Subcutaneous adipose tissue (tissue), 4 donors: ENCODE results near the gene ZNF780B. TPM values are rescaled to one million over a fixed set of nuclear protein-coding genes. Genes with fewer than 3 reads are reported as not detected.

Experiments used
- total RNA-seq, 4 donors: library from RNA; depleted of rRNA; stranded (reverse); fragments of >200 nt; gene quantifications; one replicate each; pipeline ENCODE4 v1.1.0, GENCODE V29; 2016
- TF ChIP-seq, protein P1 (sequence below): fragments of 450-650 bp; IDR thresholded peaks from one replicate; pipeline ENCODE4 v1.5.1; 2016; ENCODE audit warnings: low read depth, mild to moderate bottlenecking, control low read depth, antibody characterized with exemption, moderate library complexity

Gene ZNF780B
- total RNA-seq, 4 donors from 2014 or later: 10.0 to 24.3 (median 17.8) TPM

- TF ChIP-seq, protein P1, sequence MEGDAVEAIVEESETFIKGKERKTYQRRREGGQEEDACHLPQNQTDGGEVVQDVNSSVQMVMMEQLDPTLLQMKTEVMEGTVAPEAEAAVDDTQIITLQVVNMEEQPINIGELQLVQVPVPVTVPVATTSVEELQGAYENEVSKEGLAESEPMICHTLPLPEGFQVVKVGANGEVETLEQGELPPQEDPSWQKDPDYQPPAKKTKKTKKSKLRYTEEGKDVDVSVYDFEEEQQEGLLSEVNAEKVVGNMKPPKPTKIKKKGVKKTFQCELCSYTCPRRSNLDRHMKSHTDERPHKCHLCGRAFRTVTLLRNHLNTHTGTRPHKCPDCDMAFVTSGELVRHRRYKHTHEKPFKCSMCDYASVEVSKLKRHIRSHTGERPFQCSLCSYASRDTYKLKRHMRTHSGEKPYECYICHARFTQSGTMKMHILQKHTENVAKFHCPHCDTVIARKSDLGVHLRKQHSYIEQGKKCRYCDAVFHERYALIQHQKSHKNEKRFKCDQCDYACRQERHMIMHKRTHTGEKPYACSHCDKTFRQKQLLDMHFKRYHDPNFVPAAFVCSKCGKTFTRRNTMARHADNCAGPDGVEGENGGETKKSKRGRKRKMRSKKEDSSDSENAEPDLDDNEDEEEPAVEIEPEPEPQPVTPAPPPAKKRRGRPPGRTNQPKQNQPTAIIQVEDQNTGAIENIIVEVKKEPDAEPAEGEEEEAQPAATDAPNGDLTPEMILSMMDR: no peak
Measured at GRCh38 chr19:40035996-40036395, 20.0 kb downstream of the ZNF780B start.

- TF ChIP-seq, protein P1: no peak
Measured at GRCh38 chr19:40033989-40034560, 22.0 kb downstream of the ZNF780B start.

DNA sequence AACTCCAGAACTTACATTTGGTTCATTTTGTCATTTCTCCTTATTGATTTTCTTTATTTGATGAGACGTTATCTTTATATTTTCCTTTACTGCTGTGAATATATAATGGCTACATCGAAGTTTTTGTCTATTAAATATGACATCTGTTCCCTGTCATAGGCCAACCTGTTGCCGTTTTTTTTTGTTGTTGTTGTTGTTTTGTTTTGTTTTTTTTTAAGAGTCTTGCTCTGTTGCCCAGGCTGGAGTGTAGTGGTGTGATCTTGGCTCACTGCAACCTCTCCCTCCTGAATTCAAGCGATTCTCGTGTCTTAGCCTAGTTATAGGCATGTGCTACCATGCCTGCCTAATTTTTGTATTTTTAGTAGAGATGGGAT, 29.4 kb downstream of the ZNF780B start:
- TF ChIP-seq, protein P1: no peak

DNA sequence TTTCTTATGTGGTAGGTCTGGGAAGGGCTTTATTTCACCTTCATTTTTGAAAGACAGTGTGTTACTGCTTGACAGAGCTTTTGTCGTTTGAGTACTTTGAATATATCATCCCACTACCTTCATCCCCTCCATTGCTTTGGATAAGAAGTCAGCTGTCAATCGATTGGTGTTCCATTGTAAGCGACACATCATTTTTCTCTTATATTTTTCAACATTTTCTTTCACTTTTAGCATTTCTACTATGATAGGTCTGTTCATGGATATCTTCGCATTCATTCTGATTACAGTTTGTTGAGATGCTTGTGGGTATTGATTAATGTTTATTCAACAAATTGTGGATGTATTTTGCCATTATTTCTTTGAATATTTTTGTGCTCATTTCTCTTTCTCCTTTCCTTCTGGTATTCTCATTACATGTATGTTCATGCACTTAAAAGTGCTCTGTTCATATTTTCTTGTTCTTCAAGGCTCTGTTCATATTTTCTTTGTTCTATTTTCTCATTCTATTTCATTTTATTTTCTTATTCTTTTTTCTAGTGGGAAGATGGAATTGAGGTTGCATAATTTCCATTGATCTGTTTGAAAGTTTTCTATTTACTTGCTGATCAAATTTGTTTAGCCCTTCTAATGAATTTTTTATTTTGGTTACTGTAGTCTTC, 30.0 kb downstream of the ZNF780B start:
- TF ChIP-seq, protein P1: no peak

GRCh38 chr19:40023969-40024368, 32.1 kb downstream of the ZNF780B start:
- TF ChIP-seq, protein P1: no peak

GRCh38 chr19:40013991-40014390, 42.0 kb downstream of the ZNF780B start:
- TF ChIP-seq, protein P1: no peak

DNA sequence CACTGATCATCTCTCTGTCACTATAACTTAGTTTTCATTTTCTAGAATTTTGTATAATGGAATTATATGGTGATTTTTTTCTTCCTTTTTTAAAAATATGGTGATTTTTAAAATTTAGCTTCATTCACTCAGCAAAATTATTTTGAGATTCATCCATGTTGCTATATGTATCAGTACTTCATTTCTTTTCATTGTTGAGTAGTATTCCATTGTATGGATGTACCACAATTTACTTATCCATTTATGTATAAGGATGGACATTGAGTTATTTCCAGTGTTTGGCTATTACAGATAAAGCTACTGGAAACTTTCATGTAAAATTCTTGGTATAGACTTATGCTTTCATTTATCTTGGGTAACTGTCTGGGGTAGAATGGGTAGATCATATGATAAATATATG, 46.4 kb downstream of the ZNF780B start:
- TF ChIP-seq, protein P1: no peak
